AG09319 (cell line): ENCODE results near the gene HIPK4.
"Not testable (repeated sequence)": the region's sequence is repeated elsewhere in the genome, so short reads cannot be mapped to it uniquely, and the experiment has no call there.

Experiments used
- DNase-seq: peaks from one replicate; pipeline ENCODE4 v3.0.0-alpha.2; 2010; ENCODE audit warnings: low read depth; ENCODE audit errors: extremely low read depth
- CTCF ChIP-seq: IDR thresholded peaks from 2 replicates; pipeline ENCODE4 v1.5.1; 2011; ENCODE audit warnings: low read depth, mild to moderate bottlenecking, inconsistent platforms, low read length, moderate library complexity

The HIPK4 gene

DNA sequence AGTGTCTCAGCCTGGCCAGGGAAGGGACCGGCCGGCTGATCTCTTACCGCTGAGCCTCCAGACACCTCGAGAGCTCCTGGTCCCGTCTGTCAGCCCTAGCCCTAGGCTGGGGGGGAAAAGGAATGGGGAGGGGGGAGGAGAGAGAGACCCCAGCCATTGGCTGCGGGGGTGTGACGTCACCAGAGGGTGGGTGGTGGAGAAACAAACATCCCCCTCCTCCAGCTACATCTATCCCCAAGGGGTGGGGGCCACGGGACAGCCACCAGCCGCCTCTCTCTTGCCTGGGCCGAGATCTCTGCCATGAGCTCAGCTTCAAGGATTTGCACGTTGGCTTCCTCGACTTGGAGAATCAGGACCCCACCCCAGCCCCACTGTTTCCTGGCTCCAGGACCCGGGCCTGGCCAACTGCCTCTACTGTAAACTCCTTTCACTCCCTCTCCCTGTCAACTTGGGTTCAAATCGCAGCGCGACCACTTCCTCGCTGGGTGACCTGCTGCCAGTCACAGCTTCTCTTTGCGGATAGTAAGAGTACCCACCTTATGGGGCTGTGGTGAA is 23.4 kb upstream of the HIPK4 start, which contains the start of gene PRX:
TSS of gene PRX (minus strand) at position 88 of the 555 bp plus-strand sequence. CDS start 5,446 bp downstream, outside the sequence.
- TF ChIP-seq CTCF, result no peak
- DNase-seq, result no peak

- no peak for DNase-seq
- no peak for TF ChIP-seq CTCF
These were observed 22.9 kb upstream of the HIPK4 start for GRCh38 chr19:40412866-40413265.

DNA sequence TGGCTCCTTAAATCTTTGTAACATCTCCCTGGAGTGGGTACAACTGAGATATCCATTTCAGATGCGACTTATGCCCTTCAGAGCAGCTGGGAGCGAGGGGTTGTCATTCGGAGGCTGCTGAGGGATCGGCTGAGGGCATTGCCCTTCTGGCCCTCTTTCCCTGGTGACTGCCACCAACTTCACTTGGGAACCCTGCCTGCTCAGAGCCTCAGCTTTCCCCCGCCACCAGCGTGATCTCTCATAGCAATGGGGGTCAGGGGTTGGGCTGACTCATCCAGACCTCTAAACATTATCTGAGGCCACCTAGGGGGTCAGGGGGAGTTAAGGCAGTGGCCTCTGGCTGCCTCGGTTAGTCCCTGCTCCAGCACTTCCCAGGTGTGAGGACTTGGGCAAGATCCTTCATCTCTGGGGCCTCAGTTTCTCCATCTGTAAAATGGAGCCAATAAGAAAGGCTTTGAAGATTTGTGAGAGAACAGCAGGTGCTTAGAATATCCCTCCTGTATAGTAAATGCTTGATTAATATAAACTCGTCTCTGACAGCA is 22.0 kb upstream of the HIPK4 start:
- no peak for DNase-seq
- TF ChIP-seq CTCF, result no peak

DNA sequence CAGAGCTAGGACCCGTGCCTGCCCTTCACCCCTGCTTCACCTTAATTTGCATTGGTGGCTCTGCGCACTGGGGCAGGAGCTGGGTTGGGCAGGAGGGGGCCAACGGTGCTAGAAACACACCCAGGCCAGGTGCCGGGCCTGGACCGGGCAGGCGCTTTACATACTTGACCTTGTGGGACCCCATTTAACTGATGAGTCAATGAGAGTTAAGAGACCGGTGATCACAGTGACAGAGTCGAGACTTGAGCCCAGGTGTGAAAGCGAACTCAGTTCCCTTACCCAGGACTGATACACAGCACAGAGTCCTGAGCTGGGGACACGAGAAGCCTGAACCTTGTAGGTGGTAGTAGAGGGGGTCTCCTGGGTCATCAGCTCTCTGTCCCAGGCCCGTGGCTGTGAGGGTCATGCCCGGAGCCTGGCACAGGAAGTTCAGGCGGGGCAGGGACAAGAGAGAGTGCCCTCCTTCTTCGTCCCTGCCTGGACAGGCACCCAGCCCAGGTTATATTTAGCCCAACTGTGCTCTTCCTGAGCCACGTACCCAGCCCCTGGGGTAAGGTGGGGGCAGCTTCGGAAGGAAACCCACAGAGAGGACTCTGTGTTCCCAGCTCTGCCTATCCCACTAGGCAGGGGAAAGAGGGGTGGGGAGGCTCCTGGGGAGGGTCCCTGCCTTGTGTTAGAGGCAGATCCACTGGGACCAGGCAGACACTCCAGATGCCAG is 21.3 kb upstream of the HIPK4 start:
- TF ChIP-seq CTCF, result no peak
- DNase-seq, result no peak

GRCh38 chr19:40410030-40410389 is 20.0 kb upstream of the HIPK4 start:
- no peak for DNase-seq
- no peak for TF ChIP-seq CTCF

- not testable (repeated sequence) for DNase-seq
These were observed 18.6 kb upstream of the HIPK4 start for GRCh38 chr19:40408598-40408925.

- DNase-seq, result no peak
- no peak for TF ChIP-seq CTCF
These were observed 18.0 kb upstream of the HIPK4 start for GRCh38 chr19:40407714-40408597.
